ENCODE measurements around the gene FGD5.

Gene FGD5

GRCh38 chr3:14914779-14915117, 96.0 kb downstream of the FGD5 start:
- H3K4me3 ChIP-seq (ENCODE audit: low read depth, low read length) = no peak overlapping the region
- DNase-seq (ENCODE audit: low read depth) = no peak

- no peak for DNase-seq (ENCODE audit: low read depth)
These were observed 97.0 kb downstream of the FGD5 start for GRCh38 chr3:14915636-14916222.

GRCh38 chr3:14918356-14918860, 99.6 kb downstream of the FGD5 start:
- no peak for DNase-seq (ENCODE audit: low read depth)

More at GRCh38 chr3:14915636-14916222, 97.0 kb downstream of the FGD5 start:
- no peak overlapping the region for H3K4me3 ChIP-seq (ENCODE audit: low read depth, low read length)

GRCh38 chr3:14920536-14920935, 101.8 kb downstream of the FGD5 start:
- no peak for DNase-seq (ENCODE audit: low read depth)
- no peak overlapping the region for H3K4me3 ChIP-seq (ENCODE audit: low read depth, low read length)

More at GRCh38 chr3:14918356-14918860, 99.6 kb downstream of the FGD5 start:
- H3K4me3 ChIP-seq (ENCODE audit: low read depth, low read length) = no peak overlapping the region

DNA sequence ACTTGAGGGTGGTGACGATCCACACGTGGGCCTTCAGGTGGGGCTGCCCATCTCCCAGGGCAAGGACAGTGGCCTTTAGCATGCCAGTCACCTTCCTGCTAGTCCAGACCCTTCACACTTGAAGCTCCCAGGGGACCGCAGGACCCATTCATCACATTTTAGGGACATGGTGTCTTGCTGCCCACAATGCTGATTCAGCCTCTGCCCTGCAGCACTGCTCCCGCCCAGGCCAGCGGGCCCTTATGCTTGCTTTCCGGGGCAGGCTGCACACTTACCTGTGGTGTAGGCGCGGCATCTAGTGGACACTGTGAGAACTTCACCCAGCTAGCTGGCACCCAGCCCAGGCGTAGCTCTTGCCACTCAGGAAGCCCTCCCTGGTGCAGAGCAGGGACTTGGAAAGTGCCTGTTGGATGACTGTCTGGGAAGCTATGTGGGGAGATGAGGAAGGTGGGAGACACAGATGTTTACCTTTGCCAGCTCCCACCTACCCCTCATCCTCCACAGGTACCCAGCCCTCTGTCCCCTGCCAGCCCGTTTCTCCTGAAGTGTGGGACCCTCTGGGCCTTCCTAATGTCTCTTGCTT, 102.4 kb downstream of the FGD5 start:
- peak; percentile 56 for DNase-seq (ENCODE audit: low read depth)
- no peak overlapping the region for H3K4me3 ChIP-seq (ENCODE audit: low read depth, low read length)

DNA sequence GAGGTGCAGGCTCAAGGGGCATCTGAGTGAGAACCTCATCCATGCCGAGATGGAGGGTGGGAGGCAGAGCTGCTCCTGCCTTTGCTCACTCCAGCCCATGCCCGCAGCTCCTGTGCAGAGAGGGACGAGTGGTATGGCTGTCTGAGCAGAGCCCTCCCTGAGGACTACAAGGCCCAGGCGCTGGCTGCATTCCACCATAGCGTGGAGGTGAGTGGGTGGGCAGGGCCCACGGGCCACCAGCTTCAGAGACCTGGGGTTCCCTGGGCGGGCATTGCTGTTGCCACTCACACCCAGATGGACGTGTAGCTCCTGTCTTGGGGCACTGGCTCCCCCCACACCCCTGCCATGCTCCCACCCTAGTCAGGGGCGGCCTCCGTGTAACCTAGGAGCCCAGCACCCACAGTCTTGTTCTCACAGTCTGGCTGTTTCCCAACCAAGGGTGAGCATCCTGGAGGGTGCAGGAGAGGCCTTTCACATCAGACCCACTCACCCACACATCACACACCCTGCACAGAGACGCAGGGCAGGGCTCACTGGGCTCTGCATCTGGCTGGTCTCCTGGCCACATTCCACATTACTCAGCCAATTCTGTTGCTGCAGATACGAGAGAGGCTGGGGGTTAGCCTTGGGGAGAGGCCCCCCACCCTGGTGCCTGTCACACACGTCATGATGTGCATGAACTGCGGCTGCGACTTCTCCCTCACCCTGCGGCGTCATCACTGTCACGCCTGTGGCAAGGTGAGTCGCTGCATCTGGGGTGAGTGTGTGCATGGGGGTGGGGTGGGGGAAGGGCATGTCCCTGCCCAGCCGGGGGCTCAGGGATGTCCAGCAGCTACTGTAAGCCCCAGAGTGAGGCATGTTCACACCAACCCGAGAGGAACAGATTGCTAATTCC, 103.3 kb downstream of the FGD5 start:
- peak; percentile 3 for DNase-seq (ENCODE audit: low read depth)
- no peak overlapping the region for H3K4me3 ChIP-seq (ENCODE audit: low read depth, low read length)

DNA sequence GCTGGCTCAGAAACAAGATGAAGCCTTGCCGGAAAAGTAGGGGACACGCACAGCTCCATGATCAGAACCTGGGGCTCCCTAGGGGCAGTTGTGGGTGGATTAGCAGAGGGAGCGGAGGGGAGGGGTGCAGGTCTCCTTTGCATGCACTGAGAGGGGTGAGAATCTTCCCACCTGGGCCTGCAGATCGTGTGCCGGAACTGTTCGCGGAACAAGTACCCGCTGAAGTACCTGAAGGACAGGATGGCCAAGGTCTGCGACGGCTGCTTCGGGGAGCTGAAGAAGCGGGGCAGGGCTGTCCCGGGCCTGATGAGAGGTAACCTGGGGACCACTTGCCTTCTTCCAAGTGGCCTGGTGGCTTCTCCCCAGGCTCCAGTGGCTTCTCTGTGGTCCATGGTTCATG, 104.1 kb downstream of the FGD5 start:
- H3K4me3 ChIP-seq (ENCODE audit: low read depth, low read length) = no peak overlapping the region
- no peak for DNase-seq (ENCODE audit: low read depth)

DNA sequence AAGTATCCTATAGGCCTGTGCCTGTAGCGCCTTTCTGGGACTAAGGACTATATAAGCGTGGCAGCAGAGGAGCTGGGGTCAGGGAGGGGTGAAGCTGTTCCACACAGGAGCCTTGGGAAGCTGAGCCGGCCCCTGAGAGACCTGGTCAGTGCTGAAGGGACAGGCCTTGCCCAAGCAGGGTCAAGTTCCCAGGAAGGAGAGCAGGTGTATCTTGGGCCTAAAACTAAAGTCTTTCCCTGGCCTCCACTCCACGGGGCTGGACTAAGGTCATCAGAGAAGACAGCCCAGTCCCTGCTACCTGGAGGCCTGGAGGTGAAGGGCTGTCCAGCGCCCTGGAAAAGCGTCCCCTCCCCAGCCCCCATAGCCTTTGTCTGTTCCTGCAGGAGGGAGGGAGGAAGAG, 104.7 kb downstream of the FGD5 start:
- DNase-seq (ENCODE audit: low read depth) = no peak
- H3K4me3 ChIP-seq (ENCODE audit: low read depth, low read length) = no peak overlapping the region

DNA sequence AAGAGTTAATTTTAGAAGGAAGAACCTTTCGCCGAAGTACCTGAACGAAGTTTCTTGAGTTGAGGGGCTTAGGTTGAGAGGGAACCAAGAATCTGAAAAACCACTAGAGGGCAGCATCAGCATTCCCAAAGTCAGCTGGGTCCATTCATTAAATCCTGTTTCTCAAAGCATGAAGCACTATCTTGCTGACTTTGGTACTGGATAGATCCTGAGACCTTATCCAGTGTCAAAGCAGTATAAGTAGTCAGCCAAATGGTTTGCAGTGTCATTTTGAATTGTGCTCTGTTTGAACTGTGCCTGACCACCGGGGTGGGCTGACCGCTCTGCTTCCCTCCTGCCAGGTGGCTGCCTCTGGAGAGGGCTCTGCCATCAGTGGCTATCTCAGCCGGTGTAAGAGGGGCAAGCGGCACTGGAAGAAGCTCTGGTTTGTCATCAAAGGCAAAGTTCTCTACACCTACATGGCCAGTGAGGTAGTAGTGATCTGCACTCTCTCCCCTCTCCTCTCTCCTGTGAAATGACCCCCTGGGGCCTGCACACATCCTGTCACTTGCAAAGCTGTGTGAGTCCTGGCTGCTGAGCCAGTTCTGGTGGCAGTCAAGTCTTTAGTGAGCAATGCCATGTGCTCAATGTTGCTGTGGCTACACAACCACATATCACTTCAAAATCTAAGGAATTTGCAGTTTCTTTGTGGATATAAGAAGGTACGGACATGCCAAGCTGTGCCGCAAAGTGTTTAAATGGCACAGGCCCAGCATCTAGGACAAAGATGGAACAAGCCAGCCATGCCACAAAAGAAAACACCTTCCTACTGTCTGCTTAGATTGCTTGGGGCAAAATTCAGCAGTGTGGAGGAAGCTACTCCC, 107.2 kb downstream of the FGD5 start:
- no peak overlapping the region for H3K4me3 ChIP-seq (ENCODE audit: low read depth, low read length)
- DNase-seq (ENCODE audit: low read depth) = peak; percentile 21

DNA sequence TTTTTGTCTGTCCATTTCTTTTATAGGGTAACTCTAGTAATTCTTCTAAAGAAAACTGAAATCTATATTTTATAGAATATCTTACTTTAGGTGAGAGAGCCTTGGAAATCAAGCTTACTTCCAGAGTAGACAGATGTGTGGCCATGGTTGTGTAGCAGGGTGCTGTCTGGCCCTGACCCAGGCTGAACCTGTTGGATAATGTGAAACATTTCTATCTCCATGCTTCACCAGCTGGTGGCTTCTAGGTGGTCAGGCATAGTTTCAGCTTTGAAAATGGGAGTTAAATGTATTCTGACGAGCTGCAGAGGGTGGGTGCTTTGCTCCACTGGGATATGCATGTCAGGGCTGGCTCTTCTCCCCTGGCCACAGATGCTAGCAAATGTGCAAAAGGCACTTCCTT, 107.8 kb downstream of the FGD5 start:
- no peak for DNase-seq (ENCODE audit: low read depth)
- no peak overlapping the region for H3K4me3 ChIP-seq (ENCODE audit: low read depth, low read length)

DNA sequence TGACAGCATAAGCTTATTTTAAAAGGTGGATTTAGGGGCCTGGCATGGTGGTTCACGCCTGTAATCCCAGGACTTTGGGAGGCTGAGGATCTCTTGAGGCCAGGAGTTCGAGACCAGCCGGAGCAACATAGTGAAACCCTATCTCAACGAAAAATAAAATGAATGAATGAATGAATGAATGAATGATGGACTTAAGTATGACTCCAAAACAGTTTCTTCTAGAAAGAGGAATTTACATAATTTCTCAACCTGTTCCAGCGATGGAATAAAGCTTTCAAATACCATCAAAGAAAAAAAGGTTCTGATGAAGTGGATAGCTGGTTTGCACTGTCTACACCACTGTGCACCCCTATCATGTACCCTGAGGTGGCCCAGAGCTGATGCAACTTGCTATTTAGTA, 108.5 kb downstream of the FGD5 start:
- no peak for DNase-seq (ENCODE audit: low read depth)
- no peak overlapping the region for H3K4me3 ChIP-seq (ENCODE audit: low read depth, low read length)

GRCh38 chr3:14929310-14930074, 110.7 kb downstream of the FGD5 start:
- H3K4me3 ChIP-seq (ENCODE audit: low read depth, low read length) = no peak overlapping the region
- DNase-seq (ENCODE audit: low read depth) = no peak

- H3K4me3 ChIP-seq (ENCODE audit: low read depth, low read length) = no peak overlapping the region
- DNase-seq (ENCODE audit: low read depth) = no peak
These were observed 115.2 kb downstream of the FGD5 start for GRCh38 chr3:14933820-14934425.

GRCh38 chr3:14935592-14936345, 117.0 kb downstream of the FGD5 start:
- no peak for DNase-seq (ENCODE audit: low read depth)
- H3K4me3 ChIP-seq (ENCODE audit: low read depth, low read length) = no peak overlapping the region

GRCh38 chr3:14938954-14939353, 120.2 kb downstream of the FGD5 start:
- no peak overlapping the region for H3K4me3 ChIP-seq (ENCODE audit: low read depth, low read length)
- no peak for DNase-seq (ENCODE audit: low read depth)

DNA sequence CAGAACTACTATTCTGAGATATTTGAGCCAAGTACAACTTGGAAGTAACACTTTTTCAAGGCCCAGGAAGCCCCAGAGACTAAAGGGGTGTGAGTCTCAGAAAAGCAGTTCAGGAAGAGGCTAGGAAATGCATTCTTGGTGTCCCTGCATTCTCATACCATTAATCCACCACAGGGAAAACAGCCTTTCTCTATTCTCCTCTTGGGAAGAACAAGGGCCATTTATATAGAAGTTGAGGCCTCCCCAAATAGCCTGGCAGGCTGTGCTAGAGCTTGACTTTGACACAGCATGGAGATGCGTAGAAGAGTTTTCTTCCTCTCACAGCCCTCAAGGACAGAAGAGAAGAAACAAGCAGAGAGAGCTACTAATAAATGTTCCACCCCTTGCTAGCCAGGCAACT, 123.1 kb downstream of the FGD5 start:
- DNase-seq (ENCODE audit: low read depth) = no peak
- no peak overlapping the region for H3K4me3 ChIP-seq (ENCODE audit: low read depth, low read length)

DNA sequence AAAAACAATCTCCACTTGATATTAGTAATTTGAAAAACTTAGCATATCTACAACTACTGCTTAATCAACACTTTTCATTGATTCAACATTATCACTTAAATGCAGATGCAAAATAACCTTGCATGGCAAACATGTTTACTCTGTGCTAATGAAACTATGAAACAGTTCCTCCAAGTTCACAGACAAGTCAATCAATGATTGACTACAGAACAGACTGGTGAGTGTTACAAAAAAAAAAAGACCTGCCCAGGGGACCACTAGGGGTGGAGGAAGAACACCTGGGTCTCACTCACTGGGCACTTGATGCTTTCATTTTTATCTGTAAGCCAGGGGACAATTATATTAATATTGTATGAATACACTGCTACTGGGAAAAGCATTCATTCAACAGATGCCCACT, 124.3 kb downstream of the FGD5 start:
- no peak for DNase-seq (ENCODE audit: low read depth)
- H3K4me3 ChIP-seq (ENCODE audit: low read depth, low read length) = no peak overlapping the region

DNA sequence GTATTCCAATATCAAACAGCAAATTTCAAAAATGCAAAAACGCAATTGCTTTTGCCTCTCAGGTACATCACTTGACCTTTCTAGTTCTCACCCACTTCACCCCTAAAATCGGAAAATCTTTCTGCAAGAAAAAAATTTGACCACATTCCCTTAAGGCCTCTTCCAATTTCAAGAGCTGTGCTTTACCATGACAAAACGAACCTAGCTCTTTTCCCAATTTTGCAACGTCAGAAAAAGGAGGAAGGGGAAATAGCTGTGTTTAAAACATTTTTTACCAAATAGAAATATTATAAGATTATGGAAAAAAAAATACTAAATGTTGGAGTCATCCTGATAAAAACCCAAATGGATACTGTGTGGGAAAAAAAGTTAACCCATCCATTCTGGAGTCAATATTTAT, 127.5 kb downstream of the FGD5 start:
- H3K4me3 ChIP-seq (ENCODE audit: low read depth, low read length) = peak overlapping the region; percentile 90
- DNase-seq (ENCODE audit: low read depth) = no peak

All from skeletal muscle cell (primary cell).